Measurements from ENCODE around the gene PYY. TPM values are rescaled to one million over a fixed set of nuclear protein-coding genes. Genes with fewer than 3 reads are reported as not detected.
"Not testable (repeated sequence)": the region's sequence is repeated elsewhere in the genome, so short reads cannot be mapped to it uniquely, and the experiment has no call there.

PYY gene
- total and polyA plus RNA-seq, 11 donors: not detected

GRCh38 chr17:43932923-43933322 lies 20.8 kb downstream of the PYY start:
- 93 to 96% (median 95%) methylated on average over 4 of the region's 4 CpGs for WGBS, 4 donors
- intact Hi-C loops (cut with DNase I): no loop called here
- DNase-seq (peak in 1 of 5 donors; percentile 16), ATAC-seq (no peak)
- peaks cover 0 to 6% (median under 1%) of the 10 kb centered on the region in 12 donors for H3K4me1 ChIP-seq
- TF ChIP-seq CTCF (IDR thresholded peaks at IDR 0.05) (no peak), POLR2A (IDR thresholded peaks at IDR 0.05) (no peak)
- H3K36me3 ChIP-seq: no peaks in the 10 kb centered on the region
- H3K4me3 ChIP-seq: no peak overlapping the region
- H3K9me3 ChIP-seq: no peaks in the 10 kb centered on the region
- no peak overlapping the region for H3K27ac ChIP-seq
- peaks cover 0 to 10% (median 3%) of the 10 kb centered on the region in 9 donors for H3K27me3 ChIP-seq

GRCh38 chr17:43932357-43932756 lies 21.4 kb downstream of the PYY start:
- 86 to 94% (median 90%) methylated on average over 7 to 10 of the region's 10 CpGs for WGBS, 4 donors
- peak in 1 of 4 donors; percentile 28 for ATAC-seq
- Histone ChIP-seq H3K9me3 (no peaks in the 10 kb centered on the region), H3K4me1 (peaks cover 0 to 7% (median 1%) of the 10 kb centered on the region in 12 donors), H3K4me3 (no peak overlapping the region), H3K27ac (no peak overlapping the region), H3K36me3 (no peaks in the 10 kb centered on the region), H3K27me3 (peaks cover 0 to 8% (median 0%) of the 10 kb centered on the region in 9 donors)
- intact Hi-C loops (cut with DNase I): no loop called here
- TF ChIP-seq POLR2A (IDR thresholded peaks at IDR 0.05): no peak
- DNase-seq: peak in 1 of 5 donors; percentile 45

GRCh38 chr17:43931062-43931571 lies 22.6 kb downstream of the PYY start:
- DNase-seq (peak in 1 of 5 donors; percentile 6), ATAC-seq (no peak)
- H3K36me3 ChIP-seq: no peaks in the 10 kb centered on the region
- TF ChIP-seq POLR2A (IDR thresholded peaks at IDR 0.05) (no peak), CTCF (IDR thresholded peaks at IDR 0.05) (no peak)
- no peak overlapping the region for H3K27ac ChIP-seq
- H3K27me3 ChIP-seq: peaks cover 0 to 17% (median 0%) of the 10 kb centered on the region in 9 donors
- H3K9me3 ChIP-seq: no peaks in the 10 kb centered on the region
- H3K4me1 ChIP-seq: peaks cover 0 to 15% (median 7%) of the 10 kb centered on the region in 12 donors
- intact Hi-C loops (cut with DNase I): no loop called here
- 80 to 96% (median 90%) methylated on average over 2 to 5 of the region's 5 CpGs for WGBS, 4 donors
- no peak overlapping the region for H3K4me3 ChIP-seq

GRCh38 chr17:43928609-43929008 lies 25.1 kb downstream of the PYY start:
- ATAC-seq: no peak
- Histone ChIP-seq H3K4me3 (no peak overlapping the region), H3K4me1 (peaks cover 0 to 15% (median 7%) of the 10 kb centered on the region in 12 donors), H3K27me3 (peaks cover 0 to 25% (median 0%) of the 10 kb centered on the region in 9 donors), H3K9me3 (no peaks in the 10 kb centered on the region), H3K36me3 (no peaks in the 10 kb centered on the region), H3K27ac (no peak overlapping the region)
- no peak for DNase-seq
- intact Hi-C loops (cut with DNase I): no loop called here
- TF ChIP-seq CTCF (IDR thresholded peaks at IDR 0.05): no peak
- WGBS, 4 donors: 79 to 92% (median 87%) methylated on average over 1 of the region's 1 CpG

GRCh38 chr17:43927929-43928328 lies 25.8 kb downstream of the PYY start:
- ATAC-seq; DNase-seq; intact Hi-C loops (cut with DNase I); H3K27ac ChIP-seq; H3K36me3 ChIP-seq; H3K9me3 ChIP-seq: not testable (repeated sequence)
- 30 to 48% (median 41%) methylated on average over 5 of the region's 5 CpGs for WGBS, 4 donors
- Histone ChIP-seq H3K27me3 (peaks cover 0 to 25% (median 0%) of the 10 kb centered on the region in 9 donors), H3K4me1 (peaks cover 0 to 15% (median 7%) of the 10 kb centered on the region in 12 donors), H3K4me3 (peak overlapping the region in 6 of 12 donors; percentile 40 to 57 (median 46))

All from heart left ventricle (tissue), 16 donors.